Skeletal muscle cell (primary cell): Measurements from ENCODE around the gene ZFYVE19.

ENCODE experiments used
- DNase-seq: peaks from one replicate; pipeline ENCODE4 v3.0.0-alpha.2; 2010; ENCODE audit warnings: low read depth
- H3K4me3 ChIP-seq: 2 replicates; pipeline ENCODE4 v1.5.1; 2011; ENCODE audit warnings: low read depth, mild to moderate bottlenecking, control low read depth, low read length, moderate library complexity

ZFYVE19 gene, protein sequence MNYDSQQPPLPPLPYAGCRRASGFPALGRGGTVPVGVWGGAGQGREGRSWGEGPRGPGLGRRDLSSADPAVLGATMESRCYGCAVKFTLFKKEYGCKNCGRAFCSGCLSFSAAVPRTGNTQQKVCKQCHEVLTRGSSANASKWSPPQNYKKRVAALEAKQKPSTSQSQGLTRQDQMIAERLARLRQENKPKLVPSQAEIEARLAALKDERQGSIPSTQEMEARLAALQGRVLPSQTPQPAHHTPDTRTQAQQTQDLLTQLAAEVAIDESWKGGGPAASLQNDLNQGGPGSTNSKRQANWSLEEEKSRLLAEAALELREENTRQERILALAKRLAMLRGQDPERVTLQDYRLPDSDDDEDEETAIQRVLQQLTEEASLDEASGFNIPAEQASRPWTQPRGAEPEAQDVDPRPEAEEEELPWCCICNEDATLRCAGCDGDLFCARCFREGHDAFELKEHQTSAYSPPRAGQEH

DNA sequence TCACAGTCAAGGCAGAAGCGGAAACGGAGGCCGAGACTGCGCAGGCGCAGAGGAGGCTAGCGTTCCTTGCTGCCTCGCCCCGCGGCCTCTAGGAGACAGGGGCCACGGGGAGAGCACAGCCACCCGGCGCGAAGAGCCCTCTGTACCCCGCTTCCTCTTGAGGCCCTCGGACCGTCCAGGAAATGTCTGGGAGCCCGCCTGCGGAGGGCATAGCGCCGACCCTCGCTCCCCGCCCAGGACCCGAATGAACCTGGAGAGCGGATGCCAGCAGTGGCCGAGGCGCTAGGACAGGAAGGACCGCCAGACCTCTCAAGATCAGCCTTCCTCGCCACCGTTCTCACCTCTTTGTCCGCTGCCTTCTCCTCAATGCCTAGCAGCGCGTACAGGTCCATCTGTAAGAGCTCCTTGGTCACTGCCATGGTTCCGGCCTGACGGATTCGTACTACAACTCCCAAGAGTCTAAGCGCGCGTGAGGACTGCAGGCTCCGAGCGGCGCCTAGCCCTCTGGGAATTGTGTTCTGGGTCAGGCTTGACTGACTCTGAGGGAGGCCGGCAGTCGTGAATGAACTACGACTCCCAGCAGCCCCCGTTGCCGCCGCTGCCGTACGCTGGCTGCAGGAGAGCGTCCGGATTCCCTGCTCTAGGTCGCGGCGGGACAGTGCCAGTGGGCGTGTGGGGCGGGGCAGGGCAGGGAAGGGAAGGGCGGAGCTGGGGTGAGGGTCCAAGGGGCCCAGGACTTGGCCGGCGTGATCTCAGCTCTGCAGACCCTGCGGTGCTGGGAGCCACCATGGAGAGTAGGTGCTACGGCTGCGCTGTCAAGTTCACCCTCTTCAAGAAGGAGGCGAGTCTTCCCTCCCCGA is at the start of gene ZFYVE19, which contains the start of gene DNAJC17:
Gene ZFYVE19 (plus strand): TSS at position 62 of the 860 bp plus-strand sequence. CDS start 501 bp downstream, at position 563.
Gene DNAJC17 (minus strand): TSS at position 446 of the 860 bp plus-strand sequence. CDS start 27 bp downstream, at position 419.
- peak; percentile 98 for DNase-seq
- peak within 1 kb of the TSS; percentile 98 for H3K4me3 ChIP-seq

DNA sequence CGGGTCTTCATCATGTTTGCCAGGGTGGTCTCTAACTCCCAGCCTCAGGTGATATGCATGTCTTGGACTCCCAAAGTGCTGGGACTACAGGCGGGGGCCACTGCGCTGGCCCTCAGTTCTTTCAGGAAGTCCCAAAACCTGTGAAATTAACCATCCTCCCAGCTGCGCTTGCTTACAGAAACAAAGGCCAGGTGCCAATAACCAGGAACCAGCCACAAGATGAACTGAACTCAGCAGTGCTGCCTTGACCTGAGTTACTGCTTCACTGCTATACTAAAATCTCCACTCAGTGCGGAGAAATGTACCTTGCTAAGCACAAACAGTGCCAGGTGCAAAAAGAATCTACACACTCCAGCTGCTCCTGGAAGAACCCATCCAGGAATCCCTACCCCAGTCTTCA is 46.9 kb upstream of the ZFYVE19 start:
- no peak for DNase-seq
- no peak overlapping the region for H3K4me3 ChIP-seq

DNA sequence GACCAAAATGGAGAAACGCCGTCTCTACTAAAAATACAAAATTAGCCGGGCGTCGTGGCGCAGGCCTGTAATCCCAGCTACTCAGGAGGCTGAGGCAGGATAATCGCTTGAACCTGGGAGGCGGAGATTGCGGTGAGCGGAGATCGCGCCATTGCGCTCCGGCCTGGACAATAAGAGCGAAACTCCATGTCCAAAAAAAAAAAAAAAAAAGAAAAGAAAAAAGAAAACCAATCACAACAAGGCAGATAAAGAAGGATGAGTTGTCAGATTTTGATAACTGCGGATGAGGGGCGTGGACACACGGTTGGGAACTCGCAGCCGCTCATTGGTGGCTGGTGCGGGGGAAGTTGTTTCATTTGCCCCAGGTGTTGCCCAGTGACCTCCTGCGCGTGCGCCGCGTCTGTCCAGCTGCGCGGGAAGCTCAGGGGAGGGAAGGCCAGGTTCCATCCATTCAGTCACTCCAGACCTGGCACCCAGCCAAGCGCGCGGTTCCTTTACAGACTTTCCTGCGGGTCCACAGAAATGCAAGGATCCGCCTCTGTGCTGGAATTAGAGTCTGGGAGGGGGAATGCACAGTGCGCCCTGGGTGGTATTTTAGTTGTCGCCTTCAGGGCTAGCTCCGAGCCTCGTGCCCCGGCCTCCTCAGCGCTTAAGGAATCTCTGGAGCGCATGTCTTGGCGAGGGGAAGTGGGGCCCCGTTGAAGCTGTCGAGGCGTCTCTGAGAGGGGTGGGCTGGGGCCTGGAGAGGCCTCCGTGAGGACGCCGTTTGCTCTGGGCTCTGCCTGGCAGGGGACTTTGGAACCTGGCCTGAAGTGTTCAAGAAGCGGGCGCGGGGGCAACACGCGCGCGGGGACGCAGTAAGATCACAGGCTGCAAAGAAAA is 43.7 kb upstream of the ZFYVE19 start:
- no peak for DNase-seq
- peak overlapping the region; percentile 50 for H3K4me3 ChIP-seq

DNA sequence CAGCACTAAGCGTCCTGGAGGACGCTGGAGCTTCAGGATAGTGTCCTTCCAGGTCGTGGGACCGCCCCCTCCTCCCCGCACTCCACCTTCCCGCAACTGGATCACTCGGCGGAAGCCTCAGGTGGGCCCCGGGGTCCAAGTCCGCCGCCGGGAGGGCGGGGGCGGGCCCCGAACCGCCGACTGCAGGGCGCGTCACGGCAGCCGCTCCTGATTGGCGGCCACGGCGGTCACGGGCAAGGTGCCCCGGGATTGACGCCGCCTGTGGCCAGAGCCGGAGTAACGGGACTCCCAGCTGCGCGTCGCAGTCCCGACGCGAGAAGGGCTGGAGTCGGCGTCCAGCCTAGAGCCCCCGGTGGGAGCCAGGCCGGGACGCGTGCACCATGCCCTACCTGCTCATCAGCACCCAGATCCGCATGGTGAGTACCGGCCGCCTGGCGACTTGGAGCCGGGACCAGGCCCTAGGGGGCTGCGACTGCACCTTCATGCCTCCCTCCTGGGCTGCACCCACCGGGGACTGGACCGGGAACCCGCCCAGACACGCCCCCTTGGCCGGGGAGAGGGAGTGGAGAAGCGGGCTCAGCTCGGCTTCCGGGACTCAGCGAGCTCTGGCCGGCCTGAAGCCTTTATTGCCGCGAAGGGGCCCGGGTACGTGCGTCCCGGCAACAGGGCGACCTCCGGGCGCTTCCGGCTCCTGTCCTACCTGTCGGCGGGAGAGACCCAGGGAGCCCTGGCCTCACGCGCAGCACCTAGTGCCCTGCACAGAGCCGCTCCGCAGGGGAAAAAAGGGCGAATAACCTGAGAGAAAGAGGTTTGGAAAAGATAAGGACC is 42.9 kb upstream of the ZFYVE19 start, which contains the start of gene GCHFR:
Gene GCHFR (plus strand): TSS at position 268 of the 828 bp plus-strand sequence. CDS start 113 bp downstream, at position 381.
- peak within 1 kb of the TSS; percentile 50 for H3K4me3 ChIP-seq
- no peak for DNase-seq

DNA sequence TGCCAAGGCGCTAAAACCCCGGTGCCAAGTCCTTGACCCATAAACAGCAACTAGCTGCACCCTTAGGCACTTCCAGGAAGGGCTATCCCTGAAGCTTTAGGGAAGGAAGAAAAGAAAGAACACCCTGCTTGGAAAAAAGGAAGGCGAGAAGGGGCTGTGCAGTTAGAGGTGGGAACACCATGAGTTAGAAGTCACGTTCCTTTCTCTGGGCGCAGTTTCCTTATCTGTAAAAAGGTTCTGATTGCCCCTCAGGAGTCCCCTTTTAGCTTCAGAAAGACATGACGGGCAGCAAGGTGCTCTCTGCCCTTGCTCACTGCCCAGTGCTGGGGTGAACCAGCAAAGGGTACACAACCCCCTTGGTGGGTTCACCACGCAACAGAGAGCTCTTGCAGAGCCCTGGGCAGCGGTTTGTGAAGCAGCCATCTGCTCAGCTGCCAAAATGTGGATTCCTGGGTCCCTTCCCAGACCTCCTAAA is 42.2 kb upstream of the ZFYVE19 start:
- no peak for DNase-seq

DNA sequence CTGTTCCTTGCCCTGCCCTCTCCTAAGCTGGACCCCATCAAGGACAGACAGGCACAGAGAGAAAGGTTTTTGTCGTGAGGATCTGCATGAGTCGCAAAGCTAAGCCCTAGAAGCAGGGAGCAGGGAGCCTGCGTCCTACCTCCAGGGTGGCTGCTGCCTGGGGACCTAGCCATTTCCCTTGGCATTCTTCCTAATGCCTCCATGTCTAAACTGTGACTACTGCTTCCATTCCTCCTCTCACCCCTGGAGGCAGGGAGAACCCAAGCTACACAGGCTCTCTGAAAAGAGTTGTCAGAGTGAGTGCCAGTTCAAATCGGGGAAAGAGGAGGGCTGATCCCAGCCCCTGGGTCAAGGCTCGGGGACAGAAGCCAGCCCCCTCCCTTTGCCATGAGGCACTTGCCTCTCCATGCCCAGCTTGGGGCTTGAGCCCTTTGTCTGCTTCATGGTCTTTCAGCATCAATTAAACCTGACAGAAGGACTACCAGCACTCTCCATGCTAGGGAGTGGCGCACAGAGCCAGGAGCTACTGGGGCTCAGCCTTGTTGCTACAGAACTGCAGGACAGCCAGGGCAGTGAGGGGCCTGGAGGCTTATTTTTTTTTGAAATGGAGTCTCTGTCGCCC is 40.6 kb upstream of the ZFYVE19 start:
- DNase-seq: no peak
- H3K4me3 ChIP-seq: no peak overlapping the region

More for the DNA sequence above, 42.2 kb upstream of the ZFYVE19 start:
- H3K4me3 ChIP-seq: peak overlapping the region; percentile 50

DNA sequence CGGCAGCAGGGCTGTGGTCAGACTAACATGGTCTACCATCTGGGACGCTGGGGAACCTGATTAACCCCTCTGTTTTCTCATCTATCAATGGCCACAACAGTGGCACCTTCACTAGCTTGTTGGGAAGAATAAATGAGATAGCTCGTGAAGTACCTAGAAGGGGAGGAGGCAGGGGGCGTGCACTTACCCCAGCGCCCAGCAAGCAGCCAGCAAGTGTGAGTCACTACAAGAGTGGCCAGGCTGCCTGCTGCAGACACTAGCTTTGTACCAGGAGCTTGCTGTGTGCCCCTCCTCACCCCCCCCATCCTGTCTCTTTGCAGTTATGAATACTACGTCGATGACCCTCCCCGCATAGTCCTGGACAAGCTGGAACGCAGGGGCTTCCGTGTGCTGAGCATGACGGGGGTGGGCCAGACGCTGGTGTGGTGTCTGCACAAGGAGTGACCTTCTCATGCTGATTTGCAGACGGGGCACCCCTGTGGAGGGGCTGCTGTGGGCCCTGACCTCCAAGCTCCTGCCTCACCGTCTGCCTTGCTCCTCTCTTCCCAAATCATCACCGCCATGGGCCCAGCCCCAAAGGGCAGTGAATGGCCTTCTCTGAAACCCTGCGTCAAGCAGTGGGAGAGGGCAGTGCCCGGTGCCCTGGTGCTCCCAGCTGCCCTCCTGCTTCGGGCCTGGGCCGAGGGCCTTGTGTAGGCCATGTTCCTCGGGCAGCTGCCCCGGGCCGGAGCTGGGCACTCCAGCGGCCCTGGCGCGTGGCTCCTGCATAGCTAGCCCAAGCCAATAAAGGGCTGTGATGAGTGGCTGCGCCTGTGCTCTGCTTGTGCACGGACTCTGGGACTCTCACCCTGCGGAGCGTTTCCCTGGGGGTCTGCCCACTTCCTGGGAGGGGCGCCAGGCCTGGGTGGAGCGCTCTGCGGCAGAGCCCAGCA is 39.7 kb upstream of the ZFYVE19 start:
- no peak overlapping the region for H3K4me3 ChIP-seq
- DNase-seq: no peak

DNA sequence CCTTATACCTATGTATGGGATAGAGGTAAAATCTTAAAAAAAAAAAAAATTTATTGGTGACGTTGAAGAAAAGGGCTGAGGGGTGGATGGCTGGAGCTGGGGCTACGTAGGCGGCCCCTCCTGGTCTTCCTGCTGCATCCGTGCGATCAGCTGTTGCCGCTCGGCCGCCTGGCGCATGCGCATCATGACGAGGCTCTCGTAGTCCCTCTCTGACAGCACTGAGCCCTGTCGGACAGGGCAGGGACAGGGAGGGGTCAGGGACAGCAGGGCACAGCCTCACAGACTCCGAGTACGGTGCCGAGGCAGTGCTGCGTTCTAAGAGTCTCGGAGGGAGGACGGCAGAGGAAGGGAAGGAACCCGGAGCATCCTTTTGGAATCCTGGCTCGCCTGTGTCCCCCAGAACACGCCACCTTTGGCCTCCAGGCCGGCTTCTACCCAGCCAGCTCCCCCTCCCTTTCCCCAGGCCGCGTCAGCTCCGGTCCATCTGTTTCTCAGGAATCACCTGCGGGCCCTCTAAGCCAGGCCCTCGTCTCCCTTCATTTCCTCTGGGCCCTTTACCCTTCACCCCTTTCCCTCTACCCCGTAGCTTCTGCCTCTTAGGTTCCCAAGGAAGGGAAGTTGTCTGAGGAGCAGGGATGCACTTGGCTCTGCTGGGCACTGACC is 38.9 kb upstream of the ZFYVE19 start:
- no peak for DNase-seq
- no peak overlapping the region for H3K4me3 ChIP-seq

DNA sequence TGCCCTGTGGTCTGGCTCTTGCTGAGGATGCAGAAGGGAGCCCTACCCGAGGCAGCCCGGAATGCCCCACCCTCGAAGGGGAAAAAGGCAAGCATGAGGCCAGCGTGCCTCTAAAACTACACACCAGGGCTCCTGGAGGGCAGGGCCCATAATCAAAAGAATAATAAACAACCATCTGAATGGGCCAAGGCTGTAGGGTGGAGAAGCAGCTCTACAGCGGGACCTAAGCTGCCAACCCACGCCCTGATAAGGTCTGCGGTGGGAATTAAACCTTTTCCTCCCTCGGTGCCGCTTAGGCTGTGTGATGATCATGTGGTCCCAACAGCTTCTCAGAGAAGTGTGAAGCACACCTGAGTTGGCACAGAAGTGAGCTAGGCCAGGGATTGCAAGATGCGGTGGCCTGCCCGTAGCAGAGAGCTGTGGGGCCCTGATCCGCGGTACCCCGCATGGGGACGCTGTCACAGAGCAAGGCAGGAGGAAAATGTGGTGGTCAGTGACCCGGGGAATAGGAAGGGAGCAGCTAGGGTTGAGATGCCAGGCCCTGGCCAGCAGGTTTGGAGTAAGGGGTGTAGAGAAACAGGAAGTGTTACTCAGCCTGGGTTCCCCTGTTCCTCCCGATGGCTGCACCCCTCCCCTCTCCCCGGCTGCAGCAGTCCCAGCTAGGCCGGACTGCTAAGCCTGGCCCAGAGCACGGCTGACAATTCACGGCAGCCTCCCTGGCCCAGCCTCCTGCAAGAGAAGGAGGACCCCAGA is 38.2 kb upstream of the ZFYVE19 start:
- no peak for DNase-seq
- H3K4me3 ChIP-seq: no peak overlapping the region

DNA sequence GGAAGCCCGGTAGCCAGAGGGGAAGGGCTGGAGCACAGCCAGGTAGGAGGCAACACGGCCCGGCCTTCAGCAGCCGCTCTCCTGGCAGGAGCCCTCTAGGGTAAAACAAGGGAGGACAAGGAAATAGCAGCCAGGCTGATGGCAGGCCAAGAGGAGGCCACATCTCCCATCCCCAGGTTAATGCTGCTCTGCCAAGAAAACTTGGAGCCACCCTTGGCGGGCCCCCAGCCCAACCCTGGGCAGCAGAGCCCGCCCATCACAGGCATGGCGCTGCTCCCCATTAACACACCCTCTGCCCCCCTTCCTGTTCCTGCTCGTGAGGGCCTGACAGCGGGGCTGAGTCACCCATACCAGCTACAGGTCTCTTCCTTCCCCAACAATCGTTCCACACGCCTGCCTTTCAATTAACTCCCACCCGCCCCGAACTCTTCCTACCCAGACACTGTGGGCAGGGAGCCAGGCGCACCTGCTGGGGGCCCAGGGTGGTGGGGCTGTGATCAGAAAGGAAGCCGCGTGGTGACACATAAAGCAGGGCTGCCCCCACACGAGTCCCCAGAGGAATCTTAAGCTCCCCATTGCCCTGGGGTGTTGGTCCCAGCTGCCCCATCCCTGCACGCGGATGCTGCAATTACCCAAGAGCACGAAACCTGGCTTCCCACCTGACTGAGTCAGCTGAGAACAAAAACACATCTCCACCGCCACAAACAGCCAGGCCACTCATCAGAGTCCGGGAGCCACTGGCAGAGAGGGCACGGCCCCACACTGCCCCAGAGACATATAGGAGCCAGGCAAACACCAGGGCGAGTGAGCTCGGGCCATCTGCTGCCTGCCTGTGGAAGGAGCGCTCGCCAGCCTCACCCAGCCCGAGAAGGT is 37.4 kb upstream of the ZFYVE19 start, which contains the start of gene C15orf62:
Gene C15orf62 (plus strand): TSS at position 707 of the 873 bp plus-strand sequence. CDS start 516 bp downstream, outside the sequence.
- no peak within 1 kb of the TSS for H3K4me3 ChIP-seq
- DNase-seq: no peak

DNA sequence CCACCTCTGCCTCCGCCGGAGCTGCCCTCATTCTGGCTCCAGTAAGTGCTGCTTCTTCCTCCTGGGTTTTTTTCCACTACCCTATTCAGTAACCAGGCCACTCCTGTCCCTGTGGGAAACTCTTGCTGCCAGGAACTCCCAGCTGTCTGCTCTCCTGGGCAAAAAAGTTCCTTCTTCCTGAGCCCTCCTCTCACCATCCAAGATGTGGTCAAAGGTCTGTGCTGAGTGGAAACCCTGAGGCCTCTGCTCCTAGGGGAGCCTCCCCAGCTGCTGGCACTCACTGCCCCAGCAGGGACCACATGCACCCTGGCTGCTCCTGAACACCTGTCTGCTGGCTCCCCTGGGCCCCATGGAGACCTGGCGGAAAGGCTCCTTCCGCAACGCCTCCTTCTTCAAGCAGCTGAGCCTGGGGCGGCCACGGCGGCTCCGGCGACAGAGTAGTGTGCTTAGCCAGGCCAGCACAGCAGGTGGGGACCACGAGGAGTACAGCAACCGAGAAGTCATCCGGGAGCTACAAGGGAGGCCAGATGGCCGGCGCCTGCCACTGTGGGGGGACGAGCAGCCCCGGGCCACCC is 36.7 kb upstream of the ZFYVE19 start:
- H3K4me3 ChIP-seq: no peak overlapping the region
- no peak for DNase-seq

DNA sequence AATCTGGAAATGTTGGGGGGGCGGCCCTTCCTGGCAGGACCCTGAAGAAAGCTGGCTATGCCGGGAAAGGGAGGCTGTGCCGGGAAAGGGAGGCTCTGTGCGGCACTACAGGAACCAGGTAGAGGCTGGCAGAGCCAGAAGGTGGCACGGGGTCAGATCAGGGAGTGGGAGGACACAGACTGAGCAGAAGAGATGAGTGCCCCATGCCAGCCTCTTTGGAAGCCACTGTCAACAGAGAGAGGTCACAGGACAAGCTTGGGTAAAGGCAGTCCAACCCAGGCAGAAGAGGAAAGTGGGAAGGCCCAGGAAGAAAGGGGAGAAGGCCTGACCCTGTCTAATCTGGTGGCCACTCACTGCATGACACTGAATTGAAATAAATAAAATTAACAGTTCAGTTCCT is 35.6 kb upstream of the ZFYVE19 start:
- no peak overlapping the region for H3K4me3 ChIP-seq
- no peak for DNase-seq

DNA sequence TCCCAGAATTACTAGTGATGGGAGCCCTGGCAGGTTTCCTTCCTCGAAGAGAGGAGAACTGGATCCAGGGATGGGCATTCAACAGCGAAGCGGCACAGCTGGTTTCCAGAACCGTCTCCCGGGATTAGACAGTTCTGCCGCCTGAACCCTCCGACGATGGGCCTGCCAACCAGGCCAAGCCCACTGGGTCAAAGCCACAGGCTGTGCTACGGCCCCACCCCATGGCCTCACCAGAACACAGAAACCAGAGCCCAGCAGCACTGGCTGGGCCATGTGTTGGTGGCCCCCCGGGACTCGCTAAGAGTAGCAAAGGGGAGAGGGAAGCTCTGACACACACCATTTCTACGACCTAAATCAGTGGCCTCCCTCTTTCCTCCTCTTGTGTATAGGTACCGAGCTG is 34.9 kb upstream of the ZFYVE19 start:
- H3K4me3 ChIP-seq: no peak overlapping the region

DNA sequence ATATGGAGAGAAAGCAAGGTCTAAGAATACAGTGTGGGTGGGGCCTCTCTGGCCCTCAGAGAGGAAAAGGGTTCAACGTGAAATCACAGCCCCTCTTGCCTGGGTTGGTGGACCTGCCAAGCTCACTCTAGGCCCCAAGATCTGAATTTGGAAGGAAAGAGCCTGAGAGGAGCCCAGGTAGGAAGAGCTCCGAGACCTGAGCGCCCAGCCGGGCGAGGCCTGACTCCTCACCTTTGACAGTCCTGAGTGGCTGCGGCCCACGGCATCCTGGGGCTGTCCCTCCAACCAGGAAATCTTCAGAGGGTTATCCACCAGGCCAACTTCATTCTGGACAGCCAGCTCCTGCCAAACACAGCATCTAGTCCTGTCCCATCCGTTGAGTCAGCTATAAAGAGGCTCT is 33.4 kb upstream of the ZFYVE19 start:
- no peak for DNase-seq
- H3K4me3 ChIP-seq: no peak overlapping the region

More for the DNA sequence above, 34.9 kb upstream of the ZFYVE19 start:
- no peak for DNase-seq
